Measurements from ENCODE around the gene CAPN7.

CAPN7 gene

DNA sequence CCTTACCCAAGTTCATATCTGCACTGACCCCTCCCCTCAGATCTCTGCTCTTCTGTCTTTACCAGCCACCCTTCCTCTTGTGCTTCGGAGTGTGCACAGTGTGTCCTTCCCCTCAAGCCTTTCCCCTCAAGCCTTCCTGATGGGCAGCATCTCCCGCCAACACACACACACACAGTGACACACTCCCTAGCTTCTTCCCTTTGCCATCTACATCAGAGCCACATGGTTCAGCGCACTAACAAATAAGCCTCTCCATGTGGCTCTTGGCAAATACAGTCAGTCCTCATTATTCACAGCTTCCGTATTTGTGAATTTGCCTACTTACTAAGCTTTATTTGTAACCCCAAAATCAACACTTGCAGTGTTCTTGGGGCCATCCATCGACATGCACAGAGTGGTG lies 88.9 kb downstream of the CAPN7 start:
- H3K9me3 Mint-ChIP-seq: no peaks in the 10 kb centered on the region
- no peak overlapping the region for H3K4me3 Mint-ChIP-seq
- peak overlapping the region; percentile 38 to 75 (median 45) for H3K27ac Mint-ChIP-seq
- peaks cover 40% of the 10 kb centered on the region for H3K4me1 Mint-ChIP-seq
- H3K27me3 Mint-ChIP-seq (ENCODE audit: low read depth): no peaks in the 10 kb centered on the region
- peaks cover 9% of the 10 kb centered on the region for H3K36me3 Mint-ChIP-seq (ENCODE audit: low read depth)
- TF ChIP-seq, protein P1, sequence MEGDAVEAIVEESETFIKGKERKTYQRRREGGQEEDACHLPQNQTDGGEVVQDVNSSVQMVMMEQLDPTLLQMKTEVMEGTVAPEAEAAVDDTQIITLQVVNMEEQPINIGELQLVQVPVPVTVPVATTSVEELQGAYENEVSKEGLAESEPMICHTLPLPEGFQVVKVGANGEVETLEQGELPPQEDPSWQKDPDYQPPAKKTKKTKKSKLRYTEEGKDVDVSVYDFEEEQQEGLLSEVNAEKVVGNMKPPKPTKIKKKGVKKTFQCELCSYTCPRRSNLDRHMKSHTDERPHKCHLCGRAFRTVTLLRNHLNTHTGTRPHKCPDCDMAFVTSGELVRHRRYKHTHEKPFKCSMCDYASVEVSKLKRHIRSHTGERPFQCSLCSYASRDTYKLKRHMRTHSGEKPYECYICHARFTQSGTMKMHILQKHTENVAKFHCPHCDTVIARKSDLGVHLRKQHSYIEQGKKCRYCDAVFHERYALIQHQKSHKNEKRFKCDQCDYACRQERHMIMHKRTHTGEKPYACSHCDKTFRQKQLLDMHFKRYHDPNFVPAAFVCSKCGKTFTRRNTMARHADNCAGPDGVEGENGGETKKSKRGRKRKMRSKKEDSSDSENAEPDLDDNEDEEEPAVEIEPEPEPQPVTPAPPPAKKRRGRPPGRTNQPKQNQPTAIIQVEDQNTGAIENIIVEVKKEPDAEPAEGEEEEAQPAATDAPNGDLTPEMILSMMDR (IDR thresholded peaks at IDR 0.05; ENCODE audit: unreplicated experiment in 3 of 3): no peak

DNA sequence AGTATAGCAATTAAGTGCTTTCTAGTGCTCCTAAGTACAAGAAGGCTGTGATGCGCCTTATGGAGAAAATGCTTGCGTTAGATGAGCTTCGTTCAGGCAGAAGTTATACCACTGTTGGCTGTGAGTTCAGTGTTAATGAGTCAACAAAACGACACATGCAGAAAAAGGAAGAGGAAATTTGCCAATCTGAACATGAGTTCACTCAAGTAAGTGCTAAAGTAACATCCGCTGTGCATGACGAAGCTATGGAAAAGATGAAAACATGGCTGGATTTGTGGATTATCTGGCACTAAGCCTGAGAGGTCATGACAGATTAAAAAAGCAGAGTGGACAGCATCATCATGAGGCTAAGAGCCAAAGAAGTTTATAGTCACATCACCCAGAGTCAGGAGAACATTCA lies 89.5 kb downstream of the CAPN7 start:
- TF ChIP-seq, protein P1 (IDR thresholded peaks at IDR 0.05; ENCODE audit: unreplicated experiment in 3 of 3): no peak
- Mint-ChIP-seq H3K4me1 (peaks cover 40% of the 10 kb centered on the region), H3K27ac (peak overlapping the region in 1 of 3 experiments; percentile 38), H3K4me3 (no peak overlapping the region), H3K27me3 (ENCODE audit: low read depth) (no peaks in the 10 kb centered on the region), H3K36me3 (ENCODE audit: low read depth) (peaks cover 14% of the 10 kb centered on the region), H3K9me3 (no peaks in the 10 kb centered on the region)

DNA sequence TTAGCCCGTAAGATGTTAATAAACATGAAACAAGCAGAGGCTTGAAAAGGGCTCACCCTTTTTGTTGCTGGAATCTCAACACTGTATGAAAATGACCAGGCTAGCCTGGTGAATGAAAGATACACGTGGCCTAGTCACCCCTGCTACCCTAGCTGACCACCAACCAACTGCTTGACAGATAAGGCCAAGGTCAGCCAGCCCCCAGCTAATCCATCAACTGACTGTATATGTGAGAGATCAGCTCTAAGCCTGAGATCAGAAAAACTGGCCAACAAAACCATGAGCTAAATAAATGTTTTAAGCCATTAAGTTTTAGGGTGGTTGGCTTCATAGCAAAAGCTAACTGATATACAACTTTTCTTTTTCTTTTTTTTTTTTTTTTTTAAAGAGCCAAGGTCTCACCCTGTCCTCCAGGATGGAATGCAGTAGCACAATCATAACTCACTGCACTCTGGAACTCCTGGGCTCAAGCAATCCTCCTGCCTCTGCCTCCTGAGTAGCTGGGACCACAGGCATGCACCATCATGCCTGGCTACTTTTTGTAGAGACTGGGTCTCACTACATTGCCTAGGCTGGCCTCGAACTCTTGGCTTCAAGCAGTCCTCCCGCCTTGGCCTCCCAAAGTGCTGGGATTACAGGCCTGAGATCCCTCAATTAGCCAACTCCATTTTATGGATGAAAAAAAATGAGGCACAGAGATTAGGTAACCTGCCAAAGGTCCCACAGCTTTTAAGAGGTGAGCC lies 91.7 kb downstream of the CAPN7 start:
- H3K4me1 Mint-ChIP-seq: peaks cover 30% of the 10 kb centered on the region
- peaks cover 3% of the 10 kb centered on the region for H3K27me3 Mint-ChIP-seq (ENCODE audit: low read depth)
- TF ChIP-seq, protein P1 (IDR thresholded peaks at IDR 0.05; ENCODE audit: unreplicated experiment in 3 of 3): no peak
- no peak overlapping the region for H3K4me3 Mint-ChIP-seq
- H3K9me3 Mint-ChIP-seq: no peaks in the 10 kb centered on the region
- H3K36me3 Mint-ChIP-seq (ENCODE audit: low read depth): peaks cover 29% of the 10 kb centered on the region
- H3K27ac Mint-ChIP-seq: peak overlapping the region in 1 of 3 experiments; percentile 0

DNA sequence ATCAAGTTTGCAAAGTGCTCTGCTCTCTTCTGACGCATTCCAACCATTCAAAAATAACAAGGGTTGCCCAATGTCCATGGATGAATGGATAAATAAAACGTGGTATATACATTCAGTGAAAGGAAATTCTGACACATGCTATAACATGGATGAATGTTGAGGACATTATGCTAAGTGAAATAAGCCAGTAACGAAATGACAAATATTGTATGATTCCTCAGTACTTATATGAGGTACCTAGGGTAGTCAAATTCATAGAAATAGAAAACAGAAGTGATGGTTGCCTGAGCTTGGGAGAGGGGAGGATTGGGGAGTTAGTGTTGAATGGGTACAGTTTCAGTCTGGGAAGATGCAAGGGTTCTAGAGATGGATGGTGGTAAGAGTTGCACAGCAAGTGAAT lies 92.5 kb downstream of the CAPN7 start:
- peaks cover 23% of the 10 kb centered on the region for H3K4me1 Mint-ChIP-seq
- TF ChIP-seq, protein P1 (IDR thresholded peaks at IDR 0.05; ENCODE audit: unreplicated experiment in 3 of 3): no peak
- H3K36me3 Mint-ChIP-seq (ENCODE audit: low read depth): peaks cover 36% of the 10 kb centered on the region
- no peak overlapping the region for H3K4me3 Mint-ChIP-seq
- H3K27ac Mint-ChIP-seq: no peak overlapping the region
- peaks cover 3% of the 10 kb centered on the region for H3K27me3 Mint-ChIP-seq (ENCODE audit: low read depth)
- H3K9me3 Mint-ChIP-seq: no peaks in the 10 kb centered on the region

DNA sequence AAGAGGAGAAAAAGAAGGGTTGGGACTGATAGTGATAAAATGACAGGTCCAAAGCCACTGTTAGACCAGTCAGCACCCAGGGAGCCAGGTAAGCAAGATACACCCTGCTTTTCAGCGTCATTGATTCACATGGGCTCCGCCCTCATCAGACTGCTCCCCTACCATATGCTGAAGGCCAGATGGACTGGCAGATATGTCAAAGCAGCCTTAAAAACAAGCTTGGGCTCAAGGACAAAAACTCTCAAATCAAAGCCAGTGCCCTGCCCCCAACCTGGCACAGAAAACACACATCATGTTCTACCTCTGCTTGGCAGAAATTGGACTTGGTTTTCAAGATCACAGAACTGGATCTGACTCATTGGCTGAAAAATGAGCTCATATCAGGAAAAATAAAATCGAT lies 93.0 kb downstream of the CAPN7 start:
- peaks cover 42% of the 10 kb centered on the region for H3K36me3 Mint-ChIP-seq (ENCODE audit: low read depth)
- no peak overlapping the region for H3K27ac Mint-ChIP-seq
- H3K9me3 Mint-ChIP-seq: no peaks in the 10 kb centered on the region
- H3K27me3 Mint-ChIP-seq (ENCODE audit: low read depth): peaks cover 3% of the 10 kb centered on the region
- no peak overlapping the region for H3K4me3 Mint-ChIP-seq
- H3K4me1 Mint-ChIP-seq: peaks cover 23% of the 10 kb centered on the region
- TF ChIP-seq, protein P1 (IDR thresholded peaks at IDR 0.05; ENCODE audit: unreplicated experiment in 3 of 3): no peak

Measured in nephron (organoid).